Small intestine (tissue), 7 donors: Measurements from ENCODE around the gene NLRC4. TPM values are rescaled to one million over a fixed set of nuclear protein-coding genes. Genes with fewer than 3 reads are reported as not detected.

Experiments used
- DNase-seq, 2 donors: peaks; one replicate each; pipeline versions ENCODE4 v3.0.0 to v3.0.0-alpha.2; 2013
- FAIRE-seq: peaks from 2 replicates; lab custom pipeline; 2012; peaks lifted over from hg19 to GRCh38; lab: Jason Lieb, UNC
- H3K27ac ChIP-seq, 3 donors: one replicate each; pipeline ENCODE4 v1.5.1; 2013; ENCODE audit warnings: low read length in 2 of 3, mild to moderate bottlenecking in 2 of 3, control low read depth in 1 of 3, inconsistent platforms in 1 of 3, low read depth in 1 of 3, moderate library complexity in 1 of 3
- H3K27me3 ChIP-seq, 3 donors: one replicate each; pipeline ENCODE4 v1.6.1; 2013; ENCODE audit warnings: low read length in 3 of 3, inconsistent platforms in 1 of 3; ENCODE audit not compliant: control insufficient read depth in 3 of 3, insufficient read depth in 3 of 3
- H3K36me3 ChIP-seq, 3 donors: one replicate each; pipeline ENCODE4 v1.6.1; 2013; ENCODE audit warnings: low read length in 3 of 3, inconsistent platforms in 1 of 3, low read depth in 1 of 3, mild to moderate bottlenecking in 1 of 3, moderate library complexity in 1 of 3; ENCODE audit not compliant: control insufficient read depth in 3 of 3, insufficient read depth in 2 of 3
- H3K4me1 ChIP-seq, 3 donors: one replicate each; pipeline ENCODE4 v1.6.1; 2013; ENCODE audit warnings: low read length in 2 of 3, inconsistent platforms in 1 of 3, low read depth in 1 of 3, mild to moderate bottlenecking in 1 of 3, moderate library complexity in 1 of 3; ENCODE audit not compliant: control insufficient read depth in 3 of 3, insufficient read depth in 2 of 3
- H3K4me3 ChIP-seq, 3 donors: one replicate each; pipeline ENCODE4 v1.5.1; 2013; ENCODE audit warnings: low read length in 3 of 3, control low read depth in 1 of 3, inconsistent platforms in 1 of 3, low read depth in 1 of 3, mild to moderate bottlenecking in 1 of 3, moderate library complexity in 1 of 3
- H3K9me3 ChIP-seq, 2 donors: one replicate each; pipeline ENCODE4 v1.6.1; 2013; ENCODE audit warnings: low read depth in 1 of 2, low read length in 1 of 2; ENCODE audit not compliant: control insufficient read depth in 2 of 2, insufficient read depth in 1 of 2
- WGBS, 3 donors: extraction: QIAGEN DNeasy Blood & Tissue Kit; methylation state at CpG; one replicate each; pipeline ENCODE4 v1.1.7; 2013; 5-methylcytosine and 5-hydroxymethylcytosine counted together
- polyA plus RNA-seq, 4 donors: library from polyadenylated mRNA; stranded (reverse) in 3 of 4; unstranded in 1 of 4; fragments of 200-250 nt in 3 of 4; fragments of 120-200 nt in 1 of 4; gene quantifications; one replicate each; pipeline versions ENCODE4 v1.2.1 to v1.2.3, GENCODE V29; 2013
- donor health status: healthy with polysubstance abuse.
- donor health status: control.
- donor health status: control.
- donor health status: Bipolar disorder and iron deficiency.
- donor health status: healthy.

The NLRC4 gene
- polyA plus RNA-seq, 4 donors, result 0.22 to 1.1 (median 0.89) TPM

- FAIRE-seq (no peak), DNase-seq (no peak)
- Histone ChIP-seq H3K4me3 (no peak overlapping the region), H3K27me3 (no peaks in the 10 kb centered on the region), H3K36me3 (no peaks in the 10 kb centered on the region), H3K27ac (no peak overlapping the region), H3K4me1 (no peaks in the 10 kb centered on the region), H3K9me3 (no peaks in the 10 kb centered on the region)
- WGBS, 3 donors, result 91 to 98% (median 92%) methylated on average over 2 of the region's 2 CpGs
These were observed 27.2 kb downstream of the NLRC4 start for GRCh38 chr2:32237488-32237887.

- Histone ChIP-seq H3K27me3 (no peaks in the 10 kb centered on the region), H3K9me3 (no peaks in the 10 kb centered on the region), H3K4me1 (no peaks in the 10 kb centered on the region), H3K4me3 (no peak overlapping the region), H3K27ac (no peak overlapping the region), H3K36me3 (no peaks in the 10 kb centered on the region)
- FAIRE-seq (no peak), DNase-seq (no peak)
- WGBS, 3 donors, result 81 to 96% (median 88%) methylated on average over 5 of the region's 5 CpGs
These were observed 29.4 kb downstream of the NLRC4 start for GRCh38 chr2:32235315-32235714.

- no peak for FAIRE-seq
- WGBS, 3 donors, result 71 to 88% (median 78%) methylated on average over 4 of the region's 4 CpGs
- H3K9me3 ChIP-seq, result no peaks in the 10 kb centered on the region
- DNase-seq, result no peak
- no peaks in the 10 kb centered on the region for H3K27me3 ChIP-seq
- H3K27ac ChIP-seq, result no peak overlapping the region
- H3K36me3 ChIP-seq, result no peaks in the 10 kb centered on the region
- no peak overlapping the region for H3K4me3 ChIP-seq
- H3K4me1 ChIP-seq, result no peaks in the 10 kb centered on the region
These were observed 32.7 kb downstream of the NLRC4 start for GRCh38 chr2:32231959-32232358.

GRCh38 chr2:32229635-32230034, 35.1 kb downstream of the NLRC4 start:
- no peak overlapping the region for H3K4me3 ChIP-seq
- 60 to 78% (median 76%) methylated on average over 1 of the region's 1 CpG for WGBS, 3 donors
- no peak overlapping the region for H3K27ac ChIP-seq
- no peak for FAIRE-seq
- peaks cover 0 to 4% (median 2%) of the 10 kb centered on the region in 3 donors for H3K36me3 ChIP-seq
- no peaks in the 10 kb centered on the region for H3K9me3 ChIP-seq
- no peaks in the 10 kb centered on the region for H3K4me1 ChIP-seq
- no peaks in the 10 kb centered on the region for H3K27me3 ChIP-seq
- no peak for DNase-seq

GRCh38 chr2:32228181-32228580, 36.5 kb downstream of the NLRC4 start:
- DNase-seq (no peak), FAIRE-seq (no peak)
- Histone ChIP-seq H3K36me3 (peaks cover 3 to 4% (median 4%) of the 10 kb centered on the region in 3 donors), H3K27ac (no peak overlapping the region), H3K4me3 (no peak overlapping the region), H3K4me1 (no peaks in the 10 kb centered on the region), H3K9me3 (no peaks in the 10 kb centered on the region), H3K27me3 (no peaks in the 10 kb centered on the region)
- 75 to 82% (median 82%) methylated on average over 2 of the region's 2 CpGs for WGBS, 3 donors

GRCh38 chr2:32227492-32227891, 37.2 kb downstream of the NLRC4 start:
- H3K27ac ChIP-seq, result no peak overlapping the region
- FAIRE-seq, result no peak
- H3K9me3 ChIP-seq, result no peaks in the 10 kb centered on the region
- no peak overlapping the region for H3K4me3 ChIP-seq
- no peak for DNase-seq
- H3K4me1 ChIP-seq, result no peaks in the 10 kb centered on the region
- no peaks in the 10 kb centered on the region for H3K27me3 ChIP-seq
- H3K36me3 ChIP-seq, result peaks cover 4 to 7% (median 7%) of the 10 kb centered on the region in 3 donors

- Histone ChIP-seq H3K27me3 (no peaks in the 10 kb centered on the region), H3K4me3 (no peak overlapping the region), H3K27ac (no peak overlapping the region), H3K9me3 (no peaks in the 10 kb centered on the region), H3K36me3 (peaks cover 7 to 13% (median 13%) of the 10 kb centered on the region in 3 donors), H3K4me1 (no peaks in the 10 kb centered on the region)
- FAIRE-seq (no peak), DNase-seq (no peak)
- 88 to 97% (median 96%) methylated on average over 2 of the region's 2 CpGs for WGBS, 3 donors
These were observed 41.7 kb downstream of the NLRC4 start for GRCh38 chr2:32222966-32223365.

- Histone ChIP-seq H3K27ac (no peak overlapping the region), H3K4me1 (no peaks in the 10 kb centered on the region), H3K36me3 (peaks cover 7 to 17% (median 15%) of the 10 kb centered on the region in 3 donors), H3K4me3 (no peak overlapping the region), H3K9me3 (no peaks in the 10 kb centered on the region), H3K27me3 (no peaks in the 10 kb centered on the region)
- no peak for DNase-seq
- no peak for FAIRE-seq
These were observed 44.2 kb downstream of the NLRC4 start for GRCh38 chr2:32220445-32220844.

- 92 to 98% (median 96%) methylated on average over 4 of the region's 4 CpGs for WGBS, 3 donors
These were observed 52.4 kb downstream of the NLRC4 start for GRCh38 chr2:32212295-32212694.

More at GRCh38 chr2:32212295-32212694, 52.4 kb downstream of the NLRC4 start:
- Histone ChIP-seq H3K4me1 (no peaks in the 10 kb centered on the region), H3K36me3 (peaks cover 3 to 29% (median 4%) of the 10 kb centered on the region in 3 donors), H3K9me3 (peaks cover 0 to 2% of the 10 kb centered on the region in 2 donors), H3K4me3 (no peak overlapping the region), H3K27ac (no peak overlapping the region), H3K27me3 (no peaks in the 10 kb centered on the region)
- no peak for FAIRE-seq
- DNase-seq, result no peak
